IMR-90 (cell line): ENCODE results near the gene DENND2C.

Source experiments
- MAFK ChIP-seq: IDR thresholded peaks from 2 replicates; pipeline ENCODE4 v1.6.1; 2012; ENCODE audit warnings: low read depth, low read length, improper control_type of control experiment
- NFE2L2 ChIP-seq: fragments of 150-350 bp; IDR thresholded peaks from 2 replicates; pipeline ENCODE4 v1.6.1; 2016; ENCODE audit warnings: low read depth, mild to moderate bottlenecking, low read length
- POLR2A ChIP-seq: IDR thresholded peaks from 2 replicates; pipeline ENCODE4 v1.6.1; 2012; ENCODE audit warnings: mild to moderate bottlenecking, low read depth, low read length
- RCOR1 ChIP-seq: IDR thresholded peaks from 2 replicates; pipeline ENCODE4 v1.6.1; 2012; ENCODE audit warnings: mild to moderate bottlenecking, low read length, improper control_type of control experiment; ENCODE audit not compliant: insufficient replicate concordance
- RFX5 ChIP-seq: IDR thresholded peaks from 2 replicates; pipeline ENCODE4 v1.8.0; 2012; ENCODE audit warnings: low read depth, mild to moderate bottlenecking, low read length, moderate library complexity
- TF ChIP-seq, protein P1 (sequence below): conservative IDR thresholded peaks from 2 replicates; pipeline ENCODE4 v1.5.1; 2012; ENCODE audit warnings: mild to moderate bottlenecking, low read depth, low read length, improper control_type of control experiment

DNA sequence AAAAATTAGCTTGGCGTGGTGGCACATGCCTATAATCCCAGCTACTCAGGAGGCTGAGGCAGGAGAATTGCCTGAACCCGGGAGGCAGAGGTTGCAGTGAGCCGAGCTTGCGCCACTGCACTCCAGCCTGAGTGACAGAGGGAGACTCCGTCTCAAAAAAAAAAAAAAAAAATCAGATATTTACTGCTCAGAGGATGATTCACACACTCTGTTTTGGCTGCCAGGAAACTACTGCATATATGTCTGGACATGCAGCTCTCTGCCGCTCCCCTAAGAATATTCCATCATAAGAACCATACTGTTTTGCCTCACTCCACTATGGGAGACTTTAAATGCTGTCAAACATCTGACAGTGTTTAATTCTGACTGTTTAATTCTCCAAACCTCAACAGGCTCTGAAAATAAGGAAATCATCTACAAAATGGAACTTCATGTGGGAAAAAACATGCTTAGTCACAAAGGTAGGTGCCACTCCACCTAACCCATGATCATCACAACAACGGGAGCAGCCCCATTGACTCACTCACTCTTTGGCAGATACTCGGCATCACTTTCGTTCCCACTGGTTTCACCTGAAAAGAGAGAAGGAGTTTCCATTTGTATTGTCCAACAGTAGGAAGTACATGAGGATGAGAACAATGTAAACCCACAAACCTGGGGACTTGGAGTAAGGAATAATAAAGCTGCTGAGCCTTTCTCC is 59.2 kb downstream of the DENND2C start:
- TF ChIP-seq, protein P1, sequence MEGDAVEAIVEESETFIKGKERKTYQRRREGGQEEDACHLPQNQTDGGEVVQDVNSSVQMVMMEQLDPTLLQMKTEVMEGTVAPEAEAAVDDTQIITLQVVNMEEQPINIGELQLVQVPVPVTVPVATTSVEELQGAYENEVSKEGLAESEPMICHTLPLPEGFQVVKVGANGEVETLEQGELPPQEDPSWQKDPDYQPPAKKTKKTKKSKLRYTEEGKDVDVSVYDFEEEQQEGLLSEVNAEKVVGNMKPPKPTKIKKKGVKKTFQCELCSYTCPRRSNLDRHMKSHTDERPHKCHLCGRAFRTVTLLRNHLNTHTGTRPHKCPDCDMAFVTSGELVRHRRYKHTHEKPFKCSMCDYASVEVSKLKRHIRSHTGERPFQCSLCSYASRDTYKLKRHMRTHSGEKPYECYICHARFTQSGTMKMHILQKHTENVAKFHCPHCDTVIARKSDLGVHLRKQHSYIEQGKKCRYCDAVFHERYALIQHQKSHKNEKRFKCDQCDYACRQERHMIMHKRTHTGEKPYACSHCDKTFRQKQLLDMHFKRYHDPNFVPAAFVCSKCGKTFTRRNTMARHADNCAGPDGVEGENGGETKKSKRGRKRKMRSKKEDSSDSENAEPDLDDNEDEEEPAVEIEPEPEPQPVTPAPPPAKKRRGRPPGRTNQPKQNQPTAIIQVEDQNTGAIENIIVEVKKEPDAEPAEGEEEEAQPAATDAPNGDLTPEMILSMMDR = no peak
- TF ChIP-seq POLR2A = no peak
- no peak for TF ChIP-seq MAFK
- no peak for TF ChIP-seq RCOR1
- TF ChIP-seq RFX5 = no peak
- no peak for TF ChIP-seq NFE2L2
